ENCODE measurements around the gene TRPM3.

TRPM3 gene

GRCh38 chr9:70566066-70566465 lies 555.4 kb downstream of the TRPM3 start:
- no peak for DNase-seq (ENCODE audit: low read depth, low spot score)

GRCh38 chr9:70564468-70565335 lies 556.7 kb downstream of the TRPM3 start:
- DNase-seq (ENCODE audit: low read depth, low spot score): no peak
- TF ChIP-seq FOXP2 (optimal IDR thresholded peaks at IDR 0.05; ENCODE audit: control extremely low read depth, extremely low read length, insufficient read depth) (no peak), EZH2 (IDR thresholded peaks at IDR 0.05) (no peak), POLR2AphosphoS5 (IDR thresholded peaks at IDR 0.05; ENCODE audit: borderline replicate concordance, low read depth, low read length) (no peak)
- Histone ChIP-seq H3K9me3 (ENCODE audit: low read depth, low read length) (no peaks in the 10 kb centered on the region), H3K27ac (peak overlapping the region; percentile 92), H3K9ac (ENCODE audit: insufficient read length) (peak overlapping the region; percentile 48), H3K36me3 (ENCODE audit: insufficient read depth, low read length) (no peaks in the 10 kb centered on the region), H3K4me3 (peak overlapping the region; percentile 27)

More at GRCh38 chr9:70566066-70566465, 555.4 kb downstream of the TRPM3 start:
- TF ChIP-seq EZH2 (IDR thresholded peaks at IDR 0.05) (no peak), FOXP2 (optimal IDR thresholded peaks at IDR 0.05; ENCODE audit: control extremely low read depth, extremely low read length, insufficient read depth) (no peak), POLR2AphosphoS5 (IDR thresholded peaks at IDR 0.05; ENCODE audit: borderline replicate concordance, low read depth, low read length) (no peak)
- Histone ChIP-seq H3K27ac (no peak overlapping the region), H3K9ac (ENCODE audit: insufficient read length) (no peak overlapping the region), H3K4me3 (no peak overlapping the region), H3K36me3 (ENCODE audit: insufficient read depth, low read length) (no peaks in the 10 kb centered on the region), H3K9me3 (ENCODE audit: low read depth, low read length) (no peaks in the 10 kb centered on the region)

GRCh38 chr9:70563431-70564204 lies 557.8 kb downstream of the TRPM3 start:
- Histone ChIP-seq H3K36me3 (ENCODE audit: insufficient read depth, low read length) (no peaks in the 10 kb centered on the region), H3K27ac (peak overlapping the region; percentile 92), H3K9ac (ENCODE audit: insufficient read length) (peak overlapping the region; percentile 48), H3K9me3 (ENCODE audit: low read depth, low read length) (no peaks in the 10 kb centered on the region), H3K4me3 (peak overlapping the region; percentile 27)
- peak; percentile 67 for DNase-seq (ENCODE audit: low read depth, low spot score)
- TF ChIP-seq FOXP2 (optimal IDR thresholded peaks at IDR 0.05; ENCODE audit: control extremely low read depth, extremely low read length, insufficient read depth) (no peak), EZH2 (IDR thresholded peaks at IDR 0.05) (no peak), POLR2AphosphoS5 (IDR thresholded peaks at IDR 0.05; ENCODE audit: borderline replicate concordance, low read depth, low read length) (no peak; the same call in 1 of the 2 replicates)

GRCh38 chr9:70563010-70563409 lies 558.4 kb downstream of the TRPM3 start:
- no peak for DNase-seq (ENCODE audit: low read depth, low spot score)
- Histone ChIP-seq H3K9me3 (ENCODE audit: low read depth, low read length) (no peaks in the 10 kb centered on the region), H3K9ac (ENCODE audit: insufficient read length) (no peak overlapping the region), H3K27ac (peak overlapping the region; percentile 92), H3K4me3 (no peak overlapping the region), H3K36me3 (ENCODE audit: insufficient read depth, low read length) (no peaks in the 10 kb centered on the region)
- TF ChIP-seq POLR2AphosphoS5 (IDR thresholded peaks at IDR 0.05; ENCODE audit: borderline replicate concordance, low read depth, low read length) (no peak), FOXP2 (optimal IDR thresholded peaks at IDR 0.05; ENCODE audit: control extremely low read depth, extremely low read length, insufficient read depth) (no peak), EZH2 (IDR thresholded peaks at IDR 0.05) (no peak)

GRCh38 chr9:70561786-70562395 lies 559.5 kb downstream of the TRPM3 start:
- no peaks in the 10 kb centered on the region for H3K9me3 ChIP-seq (ENCODE audit: low read depth, low read length)
- no peak overlapping the region for H3K27ac ChIP-seq
- H3K36me3 ChIP-seq (ENCODE audit: insufficient read depth, low read length): no peaks in the 10 kb centered on the region
- DNase-seq (ENCODE audit: low read depth, low spot score): no peak
- no peak overlapping the region for H3K9ac ChIP-seq (ENCODE audit: insufficient read length)
- no peak overlapping the region for H3K4me3 ChIP-seq
- TF ChIP-seq FOXP2 (optimal IDR thresholded peaks at IDR 0.05; ENCODE audit: control extremely low read depth, extremely low read length, insufficient read depth) (no peak), EZH2 (IDR thresholded peaks at IDR 0.05) (no peak), POLR2AphosphoS5 (IDR thresholded peaks at IDR 0.05; ENCODE audit: borderline replicate concordance, low read depth, low read length) (no peak)

- Histone ChIP-seq H3K4me3 (no peak overlapping the region), H3K9ac (ENCODE audit: insufficient read length) (no peak overlapping the region), H3K27ac (no peak overlapping the region), H3K9me3 (ENCODE audit: low read depth, low read length) (no peaks in the 10 kb centered on the region), H3K36me3 (ENCODE audit: insufficient read depth, low read length) (no peaks in the 10 kb centered on the region)
- TF ChIP-seq FOXP2 (optimal IDR thresholded peaks at IDR 0.05; ENCODE audit: control extremely low read depth, extremely low read length, insufficient read depth): no peak
- TF ChIP-seq POLR2AphosphoS5 (IDR thresholded peaks at IDR 0.05; ENCODE audit: borderline replicate concordance, low read depth, low read length): no peak
- TF ChIP-seq EZH2 (IDR thresholded peaks at IDR 0.05): no peak
- DNase-seq (ENCODE audit: low read depth, low spot score): no peak
Measured at GRCh38 chr9:70561111-70561510, 560.3 kb downstream of the TRPM3 start.

GRCh38 chr9:70559102-70559501 lies 562.3 kb downstream of the TRPM3 start:
- no peak for TF ChIP-seq FOXP2 (optimal IDR thresholded peaks at IDR 0.05; ENCODE audit: control extremely low read depth, extremely low read length, insufficient read depth)
- TF ChIP-seq EZH2 (IDR thresholded peaks at IDR 0.05): no peak
- TF ChIP-seq POLR2AphosphoS5 (IDR thresholded peaks at IDR 0.05; ENCODE audit: borderline replicate concordance, low read depth, low read length): no peak
- no peak overlapping the region for H3K27ac ChIP-seq
- H3K9ac ChIP-seq (ENCODE audit: insufficient read length): no peak overlapping the region
- H3K9me3 ChIP-seq (ENCODE audit: low read depth, low read length): no peaks in the 10 kb centered on the region
- H3K36me3 ChIP-seq (ENCODE audit: insufficient read depth, low read length): no peaks in the 10 kb centered on the region
- H3K4me3 ChIP-seq: no peak overlapping the region
- no peak for DNase-seq (ENCODE audit: low read depth, low spot score)
